HG03558 (cell line): Measurements from ENCODE around the gene PCDH9.

ENCODE experiments used
- ATAC-seq: cut with Tn5 transposase; IDR thresholded peaks from one replicate; pipeline ENCODE4 v1.9.1; 2021; ENCODE audit warnings: moderate number of reproducible peaks; ENCODE audit not compliant: unreplicated experiment; ENCODE audit errors: extremely low read depth

The PCDH9 gene

GRCh38 chr13:66378894-66379293, 851.2 kb downstream of the PCDH9 start:
- no peak for ATAC-seq

DNA sequence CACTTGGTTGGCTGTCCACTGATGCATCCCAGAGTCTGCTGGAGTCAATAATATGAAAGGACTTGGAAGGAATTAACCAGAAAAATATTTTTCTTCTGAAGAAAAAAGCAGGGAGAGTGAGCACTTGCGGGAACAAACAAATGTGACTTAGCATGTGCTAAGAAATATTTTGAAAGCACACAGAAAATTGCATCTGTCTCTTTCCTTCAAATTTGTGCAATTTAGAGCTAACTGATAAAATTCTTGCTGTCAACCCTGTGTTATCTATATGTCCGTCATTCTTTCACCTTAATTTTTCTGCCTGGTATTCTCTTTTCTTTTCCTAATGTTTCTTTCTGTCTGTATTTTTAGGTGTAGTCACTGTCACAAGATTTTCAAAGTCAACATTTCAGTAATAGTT, 852.6 kb downstream of the PCDH9 start:
- ATAC-seq: no peak

DNA sequence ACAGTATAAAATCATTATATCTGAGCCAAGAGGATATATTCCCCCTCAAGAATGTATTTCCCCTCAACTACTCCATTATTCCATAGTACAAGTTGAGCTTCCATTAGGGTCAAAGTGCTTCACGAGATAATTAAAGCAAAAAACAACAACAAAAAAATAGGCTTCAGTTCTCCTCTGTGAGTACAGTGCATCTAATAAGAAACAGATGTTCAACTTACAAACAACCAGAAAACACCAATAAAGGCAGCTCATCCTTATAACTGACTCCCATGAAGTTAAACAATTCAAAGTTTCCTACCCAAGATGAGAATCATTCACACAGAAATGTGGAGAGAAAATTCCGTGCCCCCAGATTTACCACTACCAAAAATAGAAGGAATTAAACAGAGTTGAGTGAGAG, 854.4 kb downstream of the PCDH9 start:
- ATAC-seq: no peak

- no peak for ATAC-seq
These were observed 860.5 kb downstream of the PCDH9 start for GRCh38 chr13:66369666-66370065.

DNA sequence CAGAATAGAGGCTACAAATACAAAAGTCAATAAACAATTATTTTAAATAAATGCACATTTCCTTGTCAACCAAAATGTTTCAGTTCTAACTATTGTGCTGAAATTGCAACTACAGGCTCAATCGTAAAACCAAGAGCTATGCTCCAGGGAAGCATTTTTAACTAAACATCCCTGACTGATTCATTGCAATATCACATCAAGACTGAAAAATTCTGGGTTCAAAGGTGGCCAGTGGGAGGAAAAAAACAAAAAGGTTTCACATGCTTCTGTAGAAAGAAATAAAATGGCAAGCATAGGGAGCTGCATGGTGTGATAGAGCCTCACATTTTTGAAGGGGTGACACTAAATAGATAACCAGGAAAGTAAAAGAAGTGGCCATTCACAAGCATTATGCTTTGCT, 862.8 kb downstream of the PCDH9 start:
- no peak for ATAC-seq

DNA sequence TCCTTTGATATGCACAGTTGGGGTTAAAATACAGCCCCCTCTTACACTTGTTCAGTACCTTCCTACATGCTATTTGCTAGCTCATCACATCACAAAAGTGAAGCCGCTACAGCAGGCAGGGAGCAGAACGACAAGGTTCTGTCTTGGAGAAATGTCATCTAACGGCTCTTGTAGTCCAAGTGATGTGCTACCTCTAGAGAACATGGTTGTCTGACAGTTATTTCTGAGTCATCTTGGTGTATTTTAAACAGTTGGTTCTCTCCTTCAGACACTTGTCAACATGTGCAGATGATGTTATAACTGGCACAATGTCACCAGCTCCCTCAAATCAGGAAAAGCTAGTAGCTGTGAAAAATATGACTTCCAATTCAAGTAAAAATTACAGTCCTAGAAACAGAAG, 865.0 kb downstream of the PCDH9 start:
- no peak for ATAC-seq

DNA sequence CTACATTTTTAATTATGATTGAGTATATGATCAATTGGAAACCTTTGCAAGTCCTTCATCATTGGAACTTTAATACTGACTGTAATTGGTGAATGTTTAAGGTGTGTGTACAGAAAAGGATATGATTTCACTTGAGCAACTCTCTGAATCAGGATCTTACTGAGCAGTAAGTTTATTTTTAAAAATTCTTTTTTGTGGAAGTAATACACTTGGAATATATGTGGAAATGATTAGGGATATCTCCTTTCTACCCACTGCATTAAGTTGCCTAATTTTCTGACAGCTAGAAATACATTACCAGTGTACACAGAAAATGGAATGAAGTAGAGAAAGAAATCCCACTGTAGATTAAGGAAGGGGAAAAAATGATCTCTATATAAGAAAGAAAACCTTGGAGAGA, 865.8 kb downstream of the PCDH9 start:
- no peak for ATAC-seq

DNA sequence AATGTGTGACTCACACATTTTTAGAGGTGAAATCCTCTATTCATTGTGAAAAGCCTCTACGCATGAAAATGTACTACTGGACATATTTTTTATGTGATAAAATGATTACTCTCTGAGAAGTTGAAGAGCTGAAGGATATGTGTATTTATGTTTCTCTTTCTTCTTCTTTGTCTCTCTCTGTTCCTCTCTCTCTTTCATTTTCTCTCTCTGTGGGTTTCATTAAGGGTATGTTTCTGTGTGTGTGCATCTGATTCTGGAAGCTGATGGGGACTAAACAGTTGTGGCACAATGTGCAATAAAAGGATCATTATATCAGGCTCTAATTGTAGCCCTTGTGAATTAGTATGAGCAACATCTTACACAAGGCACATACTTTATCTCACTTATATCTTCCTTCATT, 867.7 kb downstream of the PCDH9 start:
- ATAC-seq: no peak

- ATAC-seq: no peak
These were observed 870.1 kb downstream of the PCDH9 start for GRCh38 chr13:66359910-66360552.

- ATAC-seq: no peak
These were observed 870.7 kb downstream of the PCDH9 start for GRCh38 chr13:66359393-66359792.

DNA sequence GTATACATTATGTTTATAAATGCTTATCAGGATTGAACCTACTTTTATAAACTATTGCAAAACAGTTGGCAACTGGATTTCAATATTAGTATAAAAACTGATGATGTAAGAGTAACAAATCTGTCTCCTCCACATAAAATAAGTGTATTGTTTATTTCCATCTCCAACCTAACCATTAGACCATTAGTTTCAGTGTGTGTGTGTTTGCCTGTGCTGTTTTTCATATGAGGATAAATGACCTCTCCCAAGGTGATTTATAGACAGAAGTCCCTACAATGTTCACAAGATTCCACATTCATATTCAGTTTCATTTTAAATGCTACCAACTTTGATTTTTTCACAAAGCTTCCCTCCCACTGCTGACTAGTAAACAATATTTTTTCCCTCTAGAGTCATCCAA, 871.6 kb downstream of the PCDH9 start:
- no peak for ATAC-seq

DNA sequence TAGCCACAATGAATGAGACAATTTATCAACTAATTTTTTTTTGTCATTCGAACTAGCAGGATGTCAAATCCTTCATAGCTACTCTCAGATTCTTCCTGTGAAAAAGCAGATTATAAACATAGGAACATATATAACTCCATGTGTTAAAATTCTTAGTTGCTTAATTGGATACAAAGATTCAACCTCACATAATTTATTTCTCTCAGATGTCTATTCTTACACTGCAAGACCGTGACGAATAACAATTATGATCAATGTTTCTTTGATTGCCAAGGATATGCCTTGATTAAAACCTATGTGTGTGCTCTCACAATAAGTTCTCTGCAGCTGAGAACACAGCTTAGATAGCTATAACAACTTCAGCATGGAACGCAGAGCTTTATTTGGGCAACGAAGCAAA, 872.7 kb downstream of the PCDH9 start:
- ATAC-seq: no peak

GRCh38 chr13:66354879-66355751, 875.0 kb downstream of the PCDH9 start:
- ATAC-seq: no peak

DNA sequence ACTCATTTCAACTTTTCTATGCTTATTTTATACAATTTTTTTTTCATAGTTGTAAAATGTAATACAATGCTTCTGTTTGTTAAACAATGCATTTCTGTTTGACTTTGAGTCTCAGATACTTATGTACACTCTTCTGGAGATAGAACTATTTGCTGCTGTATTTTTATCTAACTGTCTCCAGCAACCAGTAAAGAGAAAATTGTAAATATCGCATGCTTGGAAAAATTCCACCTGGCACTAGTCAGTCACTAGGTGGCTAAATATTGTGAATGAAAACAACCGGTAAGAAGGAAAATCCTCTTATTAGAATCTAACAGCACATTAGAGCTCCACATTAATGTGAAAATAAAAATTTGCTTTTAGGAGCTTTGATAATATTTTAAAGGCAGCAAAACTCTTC, 876.5 kb downstream of the PCDH9 start:
- ATAC-seq: no peak

DNA sequence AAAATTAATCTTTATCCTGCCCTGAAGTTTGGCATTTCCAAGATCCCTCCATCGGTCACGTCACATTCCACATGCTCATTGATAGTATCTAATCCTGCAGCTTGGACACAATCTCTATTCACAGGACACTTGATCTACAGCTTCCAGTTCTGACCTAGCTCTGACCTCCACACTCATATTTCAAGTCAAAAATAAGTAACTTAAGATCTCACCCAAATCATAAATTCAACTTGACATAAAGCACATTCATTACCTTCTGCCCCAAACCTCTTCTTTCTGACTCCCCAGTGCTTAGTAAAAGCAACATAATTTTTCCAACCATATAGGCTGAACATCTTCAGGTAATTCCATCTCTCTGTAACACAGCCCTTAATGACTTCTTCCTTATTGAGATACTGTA, 880.2 kb downstream of the PCDH9 start:
- ATAC-seq: no peak

- no peak for ATAC-seq
These were observed 881.1 kb downstream of the PCDH9 start for GRCh38 chr13:66348745-66349690.

GRCh38 chr13:66347486-66348117, 882.5 kb downstream of the PCDH9 start:
- ATAC-seq: no peak

DNA sequence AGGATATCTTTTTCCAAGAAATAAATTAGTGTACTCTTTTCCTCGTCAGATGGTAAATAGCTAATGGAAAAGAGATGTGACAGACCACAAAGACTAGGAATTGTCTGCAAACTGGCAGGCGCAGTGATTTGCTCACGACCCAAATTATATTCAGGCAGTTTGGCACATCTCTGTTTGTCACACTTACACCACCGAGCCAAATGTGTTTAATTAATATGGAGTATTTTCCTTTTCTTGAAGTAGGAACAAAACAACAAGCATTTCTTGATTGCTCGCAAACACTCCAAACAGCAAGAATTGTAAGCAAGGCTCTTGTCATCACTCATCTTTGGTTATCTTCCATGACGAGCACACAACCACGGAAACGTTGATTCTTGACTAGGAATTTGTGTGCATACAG, 884.2 kb downstream of the PCDH9 start:
- no peak for ATAC-seq

DNA sequence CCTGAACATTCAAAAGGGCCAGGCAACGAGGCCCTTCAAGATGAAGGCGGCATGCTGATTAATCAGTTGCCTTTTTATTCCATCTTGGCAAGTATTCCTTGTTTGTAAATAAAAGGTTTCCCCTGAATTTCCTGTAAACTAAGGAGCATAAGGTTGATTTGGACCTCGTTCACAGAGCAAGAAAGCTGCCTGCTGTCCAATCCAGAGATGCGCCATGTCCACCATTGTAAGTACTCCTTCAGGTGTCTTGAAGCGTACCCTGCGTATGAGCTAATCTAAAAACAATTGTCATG, 884.7 kb downstream of the PCDH9 start:
- no peak for ATAC-seq

DNA sequence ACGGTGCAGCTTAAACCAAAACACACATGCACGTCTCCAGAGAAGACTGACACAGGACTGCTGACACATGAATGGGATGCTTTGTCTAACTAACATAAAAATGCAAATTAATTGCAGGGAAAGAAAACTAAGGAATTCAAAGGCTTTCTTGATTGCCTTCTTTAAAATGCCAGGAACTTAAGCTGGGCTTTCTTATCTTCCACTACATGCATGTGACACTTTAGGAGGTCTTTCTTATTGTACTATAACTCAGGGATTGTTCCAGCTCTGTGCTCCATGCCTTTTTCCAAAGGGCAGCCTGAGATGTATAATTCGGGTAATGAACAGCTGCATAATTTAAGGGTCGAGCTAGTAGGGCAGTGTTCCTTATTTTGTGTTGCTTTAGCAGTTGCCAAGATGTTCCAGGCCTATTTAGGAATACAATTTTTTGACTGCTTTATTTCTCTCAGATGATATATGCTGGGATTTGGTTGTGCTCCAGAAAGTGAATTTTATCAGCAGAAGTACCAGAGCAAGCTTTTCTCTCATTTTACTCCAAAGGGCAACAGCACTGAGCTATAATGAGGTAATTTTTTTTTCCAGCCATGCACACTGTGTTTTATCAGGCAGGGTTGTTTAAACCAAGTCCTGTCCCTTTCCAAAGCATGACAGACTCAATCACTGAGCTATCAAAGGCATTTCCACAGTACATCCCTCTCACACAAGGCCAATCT, 885.2 kb downstream of the PCDH9 start:
- ATAC-seq: no peak
